Inflammatory macrophage treated with lipopolysaccharide for 1 hour (primary cell): ENCODE data around the gene TUBA1C.
"Not testable (repeated sequence)": the region's sequence is repeated elsewhere in the genome, so short reads cannot be mapped to it uniquely, and the experiment has no call there.

Experiments
- DNase-seq, 2 donors: peaks; one replicate each; pipeline ENCODE4 v3.0.0-alpha.2; 2020 to 2022

The TUBA1C gene

DNA sequence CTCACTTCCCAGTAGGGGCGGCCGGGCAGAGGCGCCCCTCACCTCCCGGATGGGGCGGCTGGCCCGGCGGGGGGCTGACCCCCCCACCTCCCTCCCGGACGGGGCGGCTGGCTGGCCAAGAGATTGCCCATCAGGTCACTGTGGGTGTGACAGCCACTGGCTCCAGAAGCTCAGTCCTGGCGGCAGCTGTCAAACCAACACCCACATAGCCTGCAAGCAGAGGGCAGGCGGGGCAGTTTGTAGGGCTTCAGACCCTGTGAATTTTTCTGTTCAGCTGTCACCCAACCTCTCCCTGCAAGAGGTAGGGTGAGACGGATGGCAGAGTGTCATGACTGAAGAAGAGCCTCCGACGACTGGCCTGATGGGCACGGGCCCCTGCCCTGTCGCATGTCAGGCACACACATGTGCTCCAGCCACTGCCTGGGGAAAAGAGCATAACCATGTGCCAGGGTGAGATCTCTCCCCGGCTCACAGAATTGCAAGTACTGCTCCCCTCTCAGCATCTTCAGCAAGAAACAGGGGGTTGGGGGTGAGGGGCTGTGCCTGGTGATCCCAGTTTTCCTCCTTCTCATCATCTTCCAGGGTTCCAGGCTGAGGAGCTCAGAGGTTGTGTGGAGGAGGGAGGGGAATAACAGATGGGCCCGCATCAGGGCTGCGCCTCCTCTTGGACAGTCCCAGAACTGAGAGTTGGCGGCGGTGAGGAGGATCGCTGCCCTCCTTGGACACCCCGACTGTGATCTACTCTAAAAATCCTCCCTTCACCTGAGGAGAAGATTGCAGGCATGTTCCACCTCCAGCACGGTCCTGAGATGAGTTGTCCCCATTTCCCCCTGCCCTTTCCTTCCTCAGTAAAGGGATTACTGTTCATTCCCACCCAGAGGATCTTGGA, 18.9 kb downstream of the TUBA1C start:
- DNase-seq, result no peak

GRCh38 chr12:49284672-49285071, 19.8 kb downstream of the TUBA1C start:
- no peak for DNase-seq

- no peak for DNase-seq
Observed at GRCh38 chr12:49287876-49288275, 23.0 kb downstream of the TUBA1C start.

DNA sequence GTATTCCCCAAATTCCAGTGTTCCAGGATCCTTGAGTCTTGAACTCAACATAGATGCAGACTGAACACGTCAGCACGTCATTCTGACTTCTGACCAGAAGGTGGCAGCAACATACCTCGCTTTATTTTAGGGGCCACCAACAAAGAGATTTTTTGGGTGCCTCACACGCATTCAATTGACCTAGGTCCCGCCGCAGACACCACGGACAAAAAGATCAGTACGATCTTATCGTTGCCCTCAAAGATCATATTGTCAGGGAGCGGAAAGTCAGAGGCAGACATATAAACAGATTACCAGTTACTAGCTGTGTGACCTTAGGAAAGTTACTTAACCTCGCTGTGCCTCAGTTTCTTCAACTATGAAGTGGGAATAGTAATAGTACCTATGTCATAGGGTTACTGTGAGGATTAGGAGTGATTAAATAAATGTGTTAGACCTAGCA, 23.6 kb downstream of the TUBA1C start:
- DNase-seq, result peak; percentile 28 to 91

DNA sequence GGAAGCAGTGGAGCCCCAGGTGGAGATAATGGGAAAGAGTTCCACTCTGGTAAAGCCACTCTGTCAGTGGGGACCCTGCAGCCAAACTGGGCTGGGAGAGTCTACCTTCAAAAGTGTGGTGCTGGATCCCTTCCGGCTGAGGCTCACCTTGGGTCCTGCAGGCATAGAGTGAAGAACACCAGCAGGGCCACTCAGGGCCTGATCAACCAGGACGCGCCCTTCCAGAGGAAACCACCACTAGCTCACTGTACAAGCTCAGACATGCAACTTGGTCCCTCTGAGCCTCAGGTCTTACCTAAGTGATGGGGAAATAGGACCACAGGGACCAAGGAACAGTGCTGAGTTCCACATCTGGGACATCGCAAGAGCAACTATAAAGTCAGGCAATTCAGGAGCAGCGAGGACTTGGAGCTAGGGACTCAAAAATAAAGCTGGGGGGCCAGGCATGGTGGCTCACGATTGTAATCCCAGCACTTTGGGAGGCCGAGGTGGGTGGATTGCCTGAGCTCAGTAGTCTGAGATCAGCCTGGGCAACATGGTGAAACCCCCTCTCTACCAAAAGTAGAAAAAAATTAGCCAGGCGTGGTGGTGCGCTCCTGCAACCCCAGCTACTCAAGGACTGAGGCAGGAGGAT, 24.2 kb downstream of the TUBA1C start:
- no peak for DNase-seq

DNA sequence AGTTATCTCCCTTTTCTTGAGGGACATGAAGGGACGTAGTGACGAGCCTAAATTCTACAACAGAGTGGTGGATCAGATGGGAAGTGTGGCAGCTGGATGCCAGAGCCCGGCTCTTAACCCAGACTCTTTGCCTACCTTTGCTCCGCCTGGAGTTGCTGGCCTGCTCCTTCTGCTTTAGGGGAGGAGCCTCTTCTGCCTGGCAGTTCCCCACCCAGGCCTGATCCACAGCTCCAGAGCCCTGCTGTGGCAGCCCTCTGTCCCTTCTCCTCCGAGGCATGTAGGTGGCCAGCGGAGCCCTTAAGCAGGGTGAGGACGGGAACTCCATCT, 27.8 kb downstream of the TUBA1C start:
- no peak for DNase-seq

DNA sequence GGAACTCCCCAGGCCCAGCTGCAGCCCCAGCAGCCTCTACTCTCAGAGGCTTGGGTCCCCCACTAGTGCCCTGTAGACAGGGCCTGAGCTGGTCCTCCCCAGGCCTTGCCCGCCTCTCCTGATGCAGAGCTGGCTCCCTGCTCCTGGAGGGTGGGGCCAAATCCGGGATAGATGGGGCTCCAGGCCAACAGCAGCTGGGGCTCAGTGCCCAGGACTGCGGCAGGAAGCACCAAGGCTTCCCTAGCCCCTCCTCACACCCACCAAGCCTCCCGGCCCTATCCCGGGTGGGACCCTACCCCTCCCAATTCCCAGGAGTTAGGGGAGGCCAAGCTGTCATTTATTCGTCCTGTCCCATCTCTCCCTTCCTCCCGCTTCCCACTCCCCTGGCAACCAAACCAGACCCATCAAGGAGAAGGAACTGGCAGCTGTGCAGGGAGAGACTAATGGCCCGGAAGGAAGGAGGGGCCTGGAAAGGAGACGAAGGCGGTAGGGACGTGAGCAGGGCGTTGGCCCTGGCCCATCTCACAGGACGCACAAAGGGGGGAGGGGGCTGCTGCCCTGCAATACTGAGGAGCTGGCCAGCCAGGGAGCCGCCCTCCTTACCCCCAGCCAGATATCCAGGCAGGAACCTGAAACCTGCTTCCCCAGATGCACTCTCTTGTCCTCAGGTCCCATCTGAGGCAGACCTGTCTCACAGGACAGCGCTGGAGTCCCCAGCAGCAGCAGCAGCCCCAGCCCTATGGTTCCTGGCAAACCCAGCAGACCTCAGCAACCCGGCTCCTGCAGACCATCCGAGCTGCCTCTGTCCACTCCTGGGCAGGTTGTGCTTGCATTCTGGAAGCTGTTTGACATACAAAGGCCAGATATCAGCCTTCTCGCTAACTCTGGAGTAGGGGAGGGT, 28.4 kb downstream of the TUBA1C start:
- no peak for DNase-seq

DNA sequence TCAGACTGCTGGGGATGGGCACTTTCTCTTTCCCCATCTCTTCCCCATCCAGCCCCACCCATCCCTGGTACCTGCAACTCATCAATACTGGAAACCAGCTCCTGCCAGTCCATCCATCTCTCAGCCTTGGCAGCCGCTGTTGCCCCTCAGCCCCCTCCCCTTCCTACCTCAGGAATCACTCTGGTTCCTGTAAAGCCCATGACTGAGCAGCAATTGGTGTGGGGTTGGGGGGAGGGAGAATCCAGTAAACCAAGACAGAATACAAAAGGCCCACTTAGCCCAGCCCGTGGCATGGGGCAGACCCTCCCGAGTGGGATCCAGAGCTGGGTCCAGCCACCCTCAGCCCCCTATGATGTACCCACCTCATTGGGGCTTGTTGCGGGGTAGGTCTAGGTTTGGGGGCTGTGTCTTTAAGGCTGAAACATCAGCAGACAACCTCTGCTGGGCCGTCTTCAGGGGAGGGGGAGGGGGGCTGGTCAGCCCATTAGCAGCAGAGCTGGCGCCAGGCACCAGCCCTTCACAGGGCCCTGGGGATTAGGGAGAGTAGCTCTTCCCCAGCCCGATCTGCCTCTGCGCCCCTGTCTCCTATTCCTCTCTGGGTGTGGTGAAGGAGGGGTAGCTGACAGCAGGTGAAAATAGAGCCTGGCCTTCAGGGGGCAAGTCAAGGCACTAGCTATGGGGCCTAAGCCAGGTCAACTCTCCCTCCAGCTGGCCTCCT, 29.4 kb downstream of the TUBA1C start:
- no peak for DNase-seq

DNA sequence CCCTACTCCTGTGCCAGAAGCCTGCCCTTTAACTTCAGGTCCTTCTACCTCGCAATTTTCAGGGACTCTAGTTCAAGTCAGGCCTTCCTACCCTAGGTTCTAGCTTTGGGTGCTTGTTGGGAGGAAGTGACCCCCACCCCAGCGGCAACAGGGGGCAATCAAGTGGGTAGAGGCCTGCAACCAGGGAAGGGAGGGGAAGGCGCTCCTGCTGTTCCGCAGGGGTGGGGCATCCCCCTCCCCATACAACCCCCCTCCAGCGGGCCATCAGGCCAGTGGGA, 29.9 kb downstream of the TUBA1C start:
- DNase-seq, result no peak

GRCh38 chr12:49295082-49295936, 30.4 kb downstream of the TUBA1C start, which contains the start of gene PRPH:
Gene PRPH (plus strand): TSS chr12:49295147. CDS start chr12:49295201, 54 bp downstream.
- DNase-seq, result no peak

- DNase-seq, result peak in 1 of 2 donors; percentile 41
Observed at GRCh38 chr12:49296034-49296835, 31.4 kb downstream of the TUBA1C start.

GRCh38 chr12:49296836-49297694, 32.2 kb downstream of the TUBA1C start:
- DNase-seq, result peak; percentile 35 to 50

GRCh38 chr12:49297695-49298060, 32.8 kb downstream of the TUBA1C start:
- DNase-seq, result no peak

- peak; percentile 24 to 47 for DNase-seq
Observed at GRCh38 chr12:49298160-49298559, 33.3 kb downstream of the TUBA1C start.

GRCh38 chr12:49301760-49302159, 36.9 kb downstream of the TUBA1C start:
- no peak for DNase-seq

DNA sequence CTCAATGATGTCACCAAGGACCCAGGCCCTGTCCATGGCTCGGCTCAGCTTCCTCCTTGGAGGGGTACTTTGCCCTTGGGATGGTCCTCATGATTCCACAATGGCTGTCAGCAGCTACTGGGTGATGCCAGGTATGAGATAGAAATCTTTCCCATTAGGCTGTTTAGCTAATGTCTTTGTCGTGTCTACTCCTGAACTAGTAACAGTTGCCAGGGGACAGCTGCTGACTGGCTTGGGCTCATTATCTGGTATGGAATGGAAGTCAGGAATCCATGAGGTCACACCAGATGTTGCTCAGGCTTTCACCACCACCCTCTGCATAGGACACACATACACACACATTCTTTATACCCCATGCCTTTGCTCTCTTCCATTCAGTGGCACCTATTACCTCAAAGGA, 39.3 kb downstream of the TUBA1C start:
- DNase-seq, result no peak

- DNase-seq, result peak; percentile 71 to 80
Observed at GRCh38 chr12:49305762-49306510, 41.1 kb downstream of the TUBA1C start.

GRCh38 chr12:49309386-49309785, 44.5 kb downstream of the TUBA1C start:
- no peak for DNase-seq

DNA sequence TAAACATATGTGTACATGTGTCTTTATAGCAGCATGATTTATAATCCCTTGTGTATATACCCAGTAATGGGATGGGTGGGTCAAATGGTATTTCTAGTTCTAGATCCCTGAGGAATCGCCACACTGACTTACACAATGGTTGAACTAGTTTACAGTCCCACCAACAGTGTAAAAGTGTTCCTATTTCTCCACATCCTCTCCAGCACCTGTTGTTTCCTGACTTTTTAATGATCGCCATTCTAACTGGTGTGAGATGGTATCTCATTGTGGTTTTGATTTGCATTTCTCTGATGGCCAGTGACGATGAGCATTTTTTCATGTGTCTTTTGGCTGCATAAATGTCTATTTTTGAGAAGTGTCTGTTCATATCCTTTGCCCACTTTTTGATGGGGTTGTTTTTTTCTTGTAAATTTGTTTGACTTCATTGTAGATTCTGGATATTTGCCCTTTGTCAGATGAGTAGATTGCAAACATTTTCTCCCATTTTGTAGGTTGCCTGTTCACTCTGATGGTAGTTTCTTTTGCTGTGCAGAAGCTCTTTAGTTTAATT, 45.6 kb downstream of the TUBA1C start:
- not testable (repeated sequence) for DNase-seq
